Gastrocnemius medialis (tissue), 4 donors: ENCODE measurements around the gene ASB12. TPM values are rescaled to one million over a fixed set of nuclear protein-coding genes. Genes with fewer than 3 reads are reported as not detected.

Source experiments
- ATAC-seq, 2 donors: fragments of 150-250 bp; one replicate each; pipeline ENCODE4 v1.9.1; 2016
- DNase-seq, 2 donors: peaks; one replicate each; pipeline ENCODE4 v3.0.0-alpha.2; 2019
- H3K27ac ChIP-seq, 4 donors: fragments of 200-600 bp; sonication (generic); 1 replicate in 1 of 4; 2 replicates in 3 of 4; pipeline ENCODE4 v1.5.1; 2016 to 2018; ENCODE audit warnings: mild to moderate bottlenecking in 2 of 4, moderate library complexity in 1 of 4
- H3K27me3 ChIP-seq, 3 donors: fragments of 200-600 bp; sonication (generic) in 2 of 3; 1 replicate in 1 of 3; 2 replicates in 2 of 3; pipeline versions ENCODE4 v1.5.1 to v1.6.0; 2016 to 2019; ENCODE audit warnings: mild to moderate bottlenecking in 1 of 3, moderate library complexity in 1 of 3
- H3K36me3 ChIP-seq, 2 donors: fragments of 200-600 bp; sonication (generic) in 1 of 2; one replicate each; pipeline ENCODE4 v1.5.1; 2017 to 2018
- H3K4me1 ChIP-seq, 2 donors: fragments of 200-600 bp; sonication (generic) in 1 of 2; one replicate each; pipeline ENCODE4 v1.5.1; 2016 to 2017; ENCODE audit warnings: mild to moderate bottlenecking in 2 of 2
- H3K4me3 ChIP-seq, 4 donors: fragments of 200-600 bp; sonication (generic) in 3 of 4; 1 replicate in 1 of 4; 2 replicates in 3 of 4; pipeline ENCODE4 v1.5.1; 2016 to 2019; ENCODE audit warnings: mild to moderate bottlenecking in 2 of 4
- H3K9me3 ChIP-seq, 3 donors: fragments of 200-600 bp; sonication (generic) in 2 of 3; 1 replicate in 1 of 3; 2 replicates in 2 of 3; pipeline ENCODE4 v1.5.1; 2016 to 2019
- POLR2A ChIP-seq, 2 donors: fragments of 450-650 bp; IDR thresholded peaks; one replicate each; pipeline ENCODE4 v1.6.1; 2017; ENCODE audit warnings: antibody characterized with exemption in 2 of 2, mild to moderate bottlenecking in 2 of 2, moderate library complexity in 2 of 2
- in situ Hi-C, 4 donors: fragments of 200-750 bp; cut with MboI; loops; one replicate each; pipeline versions ENCODE4 v1.15.0 to v1.8.0; 2017; ENCODE audit warnings: low sequenced_read_pairs in 4 of 4
- intact Hi-C: fragments of 100-400 bp; cut with DNase I; formaldehyde crosslinking; loops from one replicate; pipeline ENCODE4 v1.15.1; 2023; ENCODE audit warnings: low total_unique reads
- total RNA-seq, 4 donors: library from RNA; depleted of rRNA; stranded (reverse); fragments of >200 nt; gene quantifications; one replicate each; pipeline versions ENCODE4 v1.1.0 to v1.2.3, GENCODE V29; 2016
- TF ChIP-seq, protein P1 (sequence below), 5 experiments: fragments of 450-650 bp in 3 of 5; fragments of 200-600 bp in 2 of 5; sonication (generic) in 2 of 5; IDR thresholded peaks in 4 of 5; conservative IDR thresholded peaks in 1 of 5; 1 replicate in 4 of 5; 2 replicates in 1 of 5; pipeline ENCODE4 v1.5.1; 2016 to 2019; ENCODE audit warnings: antibody characterized with exemption in 5 of 5, mild to moderate bottlenecking in 3 of 5, moderate library complexity in 3 of 5

The ASB12 gene
- total RNA-seq, 4 donors from 2014 or later: 11.4 to 35.9 (median 27.1) TPM

DNA sequence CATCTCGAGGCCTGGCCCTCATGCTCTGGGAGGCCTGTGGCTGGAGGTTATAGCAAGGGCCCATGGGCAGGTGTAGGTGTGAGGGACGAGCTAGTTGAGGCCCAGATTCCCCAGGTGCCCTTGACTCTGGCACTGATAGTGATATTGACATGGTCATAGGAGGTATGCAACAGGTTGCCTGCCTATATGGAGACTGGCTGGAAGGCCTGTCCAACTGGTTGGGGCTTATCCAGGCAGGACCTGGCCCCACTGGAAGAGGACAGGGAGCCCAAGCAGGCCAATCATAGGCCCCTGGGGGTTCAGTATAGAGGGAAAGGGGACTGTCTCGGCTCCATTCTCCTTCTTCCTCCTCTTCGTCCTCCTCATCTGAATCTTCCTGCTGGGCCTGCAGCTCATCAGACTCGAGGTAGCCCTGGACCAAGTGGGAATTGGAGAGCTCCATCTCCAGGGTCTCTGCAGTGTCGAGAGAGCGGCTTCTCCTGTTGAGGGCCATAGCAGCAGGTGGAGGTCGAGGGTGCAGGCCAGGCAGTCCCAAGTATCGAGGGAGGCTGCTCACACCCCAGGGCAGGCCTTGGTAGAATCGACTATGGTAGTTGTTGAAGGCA, 40.2 kb downstream of the ASB12 start:
- DNase-seq: no peak
- H3K4me3 ChIP-seq: no peak overlapping the region
- no peak for ATAC-seq
- intact Hi-C loops (no loop called here), in situ Hi-C loops (no loop called here)
- no peak overlapping the region for H3K27ac ChIP-seq
- peaks cover under 1 to 3% of the 10 kb centered on the region in 2 donors for H3K4me1 ChIP-seq
- H3K36me3 ChIP-seq: peaks cover 0 to 14% of the 10 kb centered on the region in 2 donors
- no peak for TF ChIP-seq POLR2A (IDR thresholded peaks at IDR 0.05)
- H3K9me3 ChIP-seq: no peaks in the 10 kb centered on the region
- no peaks in the 10 kb centered on the region for H3K27me3 ChIP-seq

DNA sequence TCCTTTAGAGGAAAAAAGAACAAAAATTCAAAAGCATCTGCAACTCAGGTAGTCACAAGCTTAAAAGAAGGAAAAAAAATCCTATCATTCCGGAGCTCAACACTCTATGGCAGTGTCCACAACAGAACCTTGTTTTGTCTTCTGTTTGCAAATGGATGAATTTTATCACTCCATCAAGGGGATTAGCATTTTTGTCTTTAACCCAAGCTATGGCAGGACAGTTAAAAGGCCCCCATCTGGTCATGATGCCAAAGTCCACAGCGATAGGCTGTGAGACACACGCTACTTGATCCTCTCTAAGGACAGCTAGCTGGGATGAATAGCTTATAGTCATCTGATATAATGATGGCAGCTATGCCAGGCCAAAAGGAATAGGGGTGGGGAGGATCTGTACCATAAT, 41.5 kb downstream of the ASB12 start:
- H3K4me1 ChIP-seq: no peaks in the 10 kb centered on the region
- no peak overlapping the region for H3K27ac ChIP-seq
- in situ Hi-C loops: no loop called here
- DNase-seq: no peak
- no peak overlapping the region for H3K4me3 ChIP-seq
- no peaks in the 10 kb centered on the region for H3K9me3 ChIP-seq
- peaks cover 0 to 14% of the 10 kb centered on the region in 2 donors for H3K36me3 ChIP-seq
- intact Hi-C loops: no loop called here
- ATAC-seq: no peak
- no peak for TF ChIP-seq POLR2A (IDR thresholded peaks at IDR 0.05)
- TF ChIP-seq, protein P1, sequence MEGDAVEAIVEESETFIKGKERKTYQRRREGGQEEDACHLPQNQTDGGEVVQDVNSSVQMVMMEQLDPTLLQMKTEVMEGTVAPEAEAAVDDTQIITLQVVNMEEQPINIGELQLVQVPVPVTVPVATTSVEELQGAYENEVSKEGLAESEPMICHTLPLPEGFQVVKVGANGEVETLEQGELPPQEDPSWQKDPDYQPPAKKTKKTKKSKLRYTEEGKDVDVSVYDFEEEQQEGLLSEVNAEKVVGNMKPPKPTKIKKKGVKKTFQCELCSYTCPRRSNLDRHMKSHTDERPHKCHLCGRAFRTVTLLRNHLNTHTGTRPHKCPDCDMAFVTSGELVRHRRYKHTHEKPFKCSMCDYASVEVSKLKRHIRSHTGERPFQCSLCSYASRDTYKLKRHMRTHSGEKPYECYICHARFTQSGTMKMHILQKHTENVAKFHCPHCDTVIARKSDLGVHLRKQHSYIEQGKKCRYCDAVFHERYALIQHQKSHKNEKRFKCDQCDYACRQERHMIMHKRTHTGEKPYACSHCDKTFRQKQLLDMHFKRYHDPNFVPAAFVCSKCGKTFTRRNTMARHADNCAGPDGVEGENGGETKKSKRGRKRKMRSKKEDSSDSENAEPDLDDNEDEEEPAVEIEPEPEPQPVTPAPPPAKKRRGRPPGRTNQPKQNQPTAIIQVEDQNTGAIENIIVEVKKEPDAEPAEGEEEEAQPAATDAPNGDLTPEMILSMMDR (IDR thresholded peaks at IDR 0.05 in 4 of 5, conservative IDR thresholded peaks at IDR 0.05 in 1 of 5): no peak
- no peaks in the 10 kb centered on the region for H3K27me3 ChIP-seq

DNA sequence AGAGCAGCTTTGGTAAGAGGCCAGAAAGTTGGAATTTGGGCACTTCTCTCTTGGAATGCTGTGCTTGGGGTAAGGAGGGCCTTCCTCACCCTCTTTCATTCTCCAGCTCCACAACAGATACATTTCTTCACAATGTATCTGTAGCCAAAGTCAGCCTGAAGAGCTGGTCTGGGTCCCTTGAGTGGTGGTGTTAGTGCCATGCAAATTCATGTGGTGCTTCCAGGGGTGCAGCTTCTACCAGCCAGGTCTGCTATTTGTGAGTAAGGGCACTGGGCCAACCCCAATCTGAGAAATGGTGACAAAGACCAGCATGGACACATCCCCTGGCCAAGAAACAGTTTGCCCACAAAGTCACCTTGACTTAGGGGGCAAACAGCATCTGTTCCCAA, 42.7 kb downstream of the ASB12 start:
- no peak for DNase-seq
- no peaks in the 10 kb centered on the region for H3K27me3 ChIP-seq
- H3K27ac ChIP-seq: no peak overlapping the region
- no peak overlapping the region for H3K4me3 ChIP-seq
- no peak for TF ChIP-seq POLR2A (IDR thresholded peaks at IDR 0.05)
- TF ChIP-seq, protein P1 (IDR thresholded peaks at IDR 0.05 in 4 of 5, conservative IDR thresholded peaks at IDR 0.05 in 1 of 5): no peak
- intact Hi-C loops (no loop called here), in situ Hi-C loops (no loop called here)
- no peak for ATAC-seq
- H3K9me3 ChIP-seq: no peaks in the 10 kb centered on the region
- H3K36me3 ChIP-seq: peaks cover 0 to 14% of the 10 kb centered on the region in 2 donors
- H3K4me1 ChIP-seq: no peaks in the 10 kb centered on the region

DNA sequence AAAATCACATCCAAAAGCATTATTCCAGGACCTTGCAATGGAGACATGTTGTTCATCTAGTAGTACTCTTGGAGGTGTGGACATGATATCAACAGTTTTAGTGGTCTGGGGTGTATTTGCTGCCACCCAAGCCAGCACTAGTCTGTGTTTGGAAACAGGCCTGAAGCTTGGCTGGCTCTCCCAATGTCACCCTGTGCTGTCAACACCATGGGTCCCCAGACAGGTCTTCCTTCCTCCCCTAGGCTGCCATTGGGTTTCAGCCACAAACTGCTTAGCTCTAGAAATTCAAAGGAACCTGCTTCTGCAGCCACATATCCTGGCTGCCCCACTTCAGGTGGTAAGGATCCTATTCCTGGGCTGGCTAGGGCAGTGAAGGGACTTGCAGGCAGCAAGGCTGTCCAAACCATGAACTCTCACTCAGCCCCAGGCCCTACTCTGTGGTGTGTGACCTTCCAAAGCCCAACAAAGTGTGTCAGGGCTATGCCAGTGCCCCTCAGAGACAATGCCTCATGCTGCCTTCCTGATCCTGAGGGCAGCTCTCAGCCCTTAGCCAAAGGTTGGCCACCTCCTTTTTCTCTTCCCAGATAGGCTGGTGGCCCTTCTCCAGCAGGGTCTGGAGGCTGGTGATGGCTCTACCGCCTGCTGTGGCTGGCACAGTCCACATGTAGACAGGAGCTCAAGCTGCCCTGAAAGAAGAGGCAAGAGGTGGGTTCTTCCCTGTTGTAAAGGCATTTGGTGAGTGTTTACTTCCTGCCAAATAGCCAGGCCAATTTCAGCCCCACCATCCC, 43.2 kb downstream of the ASB12 start:
- no peak overlapping the region for H3K27ac ChIP-seq
- no peaks in the 10 kb centered on the region for H3K9me3 ChIP-seq
- peaks cover 0 to 14% of the 10 kb centered on the region in 2 donors for H3K36me3 ChIP-seq
- in situ Hi-C loops: no loop called here
- no peaks in the 10 kb centered on the region for H3K4me1 ChIP-seq
- H3K4me3 ChIP-seq: no peak overlapping the region
- no peaks in the 10 kb centered on the region for H3K27me3 ChIP-seq
- TF ChIP-seq, protein P1 (IDR thresholded peaks at IDR 0.05 in 4 of 5, conservative IDR thresholded peaks at IDR 0.05 in 1 of 5): no peak
- TF ChIP-seq POLR2A (IDR thresholded peaks at IDR 0.05): no peak
- DNase-seq (no peak), ATAC-seq (no peak)
- intact Hi-C loops: no loop called here

DNA sequence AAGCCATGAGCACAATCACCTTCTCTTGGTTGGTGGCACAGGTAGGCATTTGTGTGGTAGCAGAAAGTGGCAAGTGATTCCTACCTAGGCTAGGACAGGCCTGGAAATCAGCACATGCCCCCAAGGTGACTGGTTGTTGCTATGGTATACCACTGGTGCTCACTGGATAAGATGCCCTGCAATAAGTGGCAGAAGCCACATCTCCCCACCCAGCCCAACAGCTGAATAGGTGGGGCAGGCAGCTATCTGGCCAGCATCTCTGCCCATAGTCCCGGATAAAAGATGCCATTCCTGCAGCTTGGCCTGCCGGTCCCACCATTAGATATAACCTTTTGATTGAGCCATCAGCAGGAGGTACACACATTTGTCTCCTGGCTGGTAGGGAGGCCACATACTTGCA, 46.0 kb downstream of the ASB12 start:
- H3K27me3 ChIP-seq: no peaks in the 10 kb centered on the region
- H3K4me3 ChIP-seq: no peak overlapping the region
- DNase-seq: no peak
- no peak for TF ChIP-seq POLR2A (IDR thresholded peaks at IDR 0.05)
- TF ChIP-seq, protein P1 (IDR thresholded peaks at IDR 0.05 in 4 of 5, conservative IDR thresholded peaks at IDR 0.05 in 1 of 5): no peak
- no peak overlapping the region for H3K27ac ChIP-seq
- H3K36me3 ChIP-seq: no peaks in the 10 kb centered on the region
- H3K9me3 ChIP-seq: no peaks in the 10 kb centered on the region
- no peak for ATAC-seq
- in situ Hi-C loops (no loop called here), intact Hi-C loops (no loop called here)
- no peaks in the 10 kb centered on the region for H3K4me1 ChIP-seq
